Keratinocyte (primary cell): ENCODE measurements around the gene SECTM1.

Experiments used
- CTCF ChIP-seq, 3 experiments: IDR thresholded peaks in 1 of 3; conservative IDR thresholded peaks in 1 of 3; optimal IDR thresholded peaks in 1 of 3; 2 replicates in 2 of 3; 3 replicates in 1 of 3; pipeline versions ENCODE3 to v1.5.1; 2011; ENCODE audit warnings: low read length in 3 of 3, mild to moderate bottlenecking in 3 of 3, moderate library complexity in 2 of 3, control low read depth in 1 of 3, inconsistent platforms in 1 of 3; ENCODE audit not compliant: insufficient read depth in 2 of 3; ENCODE audit errors: extremely low read depth in 1 of 3
- EZH2 ChIP-seq: IDR thresholded peaks from one replicate; pipeline ENCODE4 v1.6.1; 2012; ENCODE audit warnings: inconsistent platforms, mild to moderate bottlenecking, low read length, moderate library complexity

- no peak for TF ChIP-seq CTCF (optimal IDR thresholded peaks at IDR 0.05 in 1 of 3, IDR thresholded peaks at IDR 0.05 in 1 of 3, conservative IDR thresholded peaks at IDR 0.05 in 1 of 3; ENCODE audit: extremely low read depth in 1 of 3, insufficient read depth in 2 of 3, low read length in 3 of 3)
- TF ChIP-seq EZH2, result no peak
Observed at GRCh38 chr17:82311971-82312370, 21.6 kb downstream of the SECTM1 start.
